IPS DF 6.9 (cell line): ENCODE data around the gene SOCS7.

ENCODE experiments used
- DNase-seq: peaks from one replicate; pipeline ENCODE4 v3.0.0-alpha.2; 2013; ENCODE audit warnings: low read depth, low spot score
- H3K27ac ChIP-seq: one replicate; pipeline ENCODE4 v1.5.1; 2013; ENCODE audit warnings: low read length, control low read depth
- H3K27me3 ChIP-seq: 2 replicates; pipeline ENCODE4 v1.6.1; 2013; ENCODE audit warnings: mild to moderate bottlenecking, low read length; ENCODE audit not compliant: control insufficient read depth, insufficient read depth
- H3K36me3 ChIP-seq: 2 replicates; pipeline ENCODE4 v1.6.1; 2013; ENCODE audit warnings: low read length; ENCODE audit not compliant: control insufficient read depth, insufficient read depth
- H3K4me1 ChIP-seq: 2 replicates; pipeline ENCODE4 v1.6.1; 2013; ENCODE audit warnings: low read length; ENCODE audit not compliant: control insufficient read depth, insufficient read depth
- H3K4me3 ChIP-seq: 2 replicates; pipeline ENCODE4 v1.5.1; 2013; ENCODE audit warnings: mild to moderate bottlenecking, low read length
- H3K9me3 ChIP-seq: 2 replicates; pipeline ENCODE4 v1.6.1; 2013; ENCODE audit warnings: low read length, inconsistent platforms; ENCODE audit not compliant: control insufficient read depth, insufficient read depth
- WGBS: extraction: QIAGEN DNeasy Blood & Tissue Kit; methylation state at CpG from one replicate; pipeline ENCODE4 v1.1.7; 2013; ENCODE audit warnings: mixed read lengths, missing lambda C conversion rate; ENCODE audit not compliant: insufficient read length, insufficient coverage; 5-methylcytosine and 5-hydroxymethylcytosine counted together

SOCS7 gene

GRCh38 chr17:38336838-38337237 is 14.8 kb upstream of the SOCS7 start:
- no CpG with 5 or more reads among the region's 11 CpGs for WGBS
- H3K9me3 ChIP-seq, result no peaks in the 10 kb centered on the region
- no peaks in the 10 kb centered on the region for H3K4me1 ChIP-seq
- H3K36me3 ChIP-seq, result no peaks in the 10 kb centered on the region
- H3K27ac ChIP-seq, result no peak overlapping the region
- no peak overlapping the region for H3K4me3 ChIP-seq
- no peak for DNase-seq
- H3K27me3 ChIP-seq, result no peaks in the 10 kb centered on the region

- H3K36me3 ChIP-seq, result no peaks in the 10 kb centered on the region
- H3K27ac ChIP-seq, result no peak overlapping the region
- H3K9me3 ChIP-seq, result no peaks in the 10 kb centered on the region
- WGBS, result no CpG with 5 or more reads among the region's 5 CpGs
- no peak overlapping the region for H3K4me3 ChIP-seq
- H3K4me1 ChIP-seq, result no peaks in the 10 kb centered on the region
- H3K27me3 ChIP-seq, result no peaks in the 10 kb centered on the region
- DNase-seq, result no peak
Observed at GRCh38 chr17:38338053-38338452, 13.6 kb upstream of the SOCS7 start.

DNA sequence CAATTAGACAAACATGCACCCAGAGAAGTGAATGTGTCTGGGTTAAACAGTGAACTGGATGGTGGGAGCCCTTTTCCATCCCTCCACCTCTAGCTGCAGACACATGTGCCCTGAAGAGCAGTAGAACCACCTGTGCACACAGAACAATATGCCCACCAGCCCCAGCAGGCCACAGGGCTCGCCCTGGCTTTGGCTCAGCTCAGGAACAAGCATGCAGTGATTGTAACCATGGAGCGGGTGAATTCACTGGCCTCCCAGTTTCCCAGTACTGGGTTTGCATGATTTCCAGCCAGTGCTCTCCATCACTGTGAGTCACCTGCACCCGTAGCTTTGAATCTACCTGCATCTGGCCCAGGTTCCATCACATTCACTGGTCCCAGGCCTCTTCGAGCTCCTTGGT is 13.1 kb upstream of the SOCS7 start:
- no peak overlapping the region for H3K27ac ChIP-seq
- H3K9me3 ChIP-seq, result no peaks in the 10 kb centered on the region
- no peak overlapping the region for H3K4me3 ChIP-seq
- DNase-seq, result no peak
- H3K36me3 ChIP-seq, result no peaks in the 10 kb centered on the region
- H3K4me1 ChIP-seq, result no peaks in the 10 kb centered on the region
- no peaks in the 10 kb centered on the region for H3K27me3 ChIP-seq
- WGBS, result no CpG with 5 or more reads among the region's 4 CpGs

DNA sequence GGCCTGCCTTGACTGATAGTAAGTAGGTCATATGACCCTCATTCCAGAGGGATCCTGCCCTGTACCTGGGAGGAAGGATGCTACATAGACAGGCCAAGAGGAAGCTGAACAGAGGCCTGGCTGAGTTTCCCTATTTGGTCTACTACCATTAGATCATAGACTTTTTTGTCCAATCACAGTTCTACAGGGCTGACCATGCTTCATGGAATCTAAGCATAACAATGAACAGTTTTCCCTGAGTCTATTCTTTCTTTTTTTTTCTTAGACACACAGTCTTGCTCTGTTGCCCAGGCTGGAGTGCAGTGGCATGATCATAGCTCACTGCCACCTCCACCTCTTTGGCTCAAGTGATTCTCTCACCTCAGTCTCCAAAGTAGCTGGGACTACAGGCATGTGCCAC is 11.8 kb upstream of the SOCS7 start:
- Histone ChIP-seq H3K36me3 (no peaks in the 10 kb centered on the region), H3K27me3 (no peaks in the 10 kb centered on the region), H3K27ac (no peak overlapping the region), H3K9me3 (no peaks in the 10 kb centered on the region), H3K4me1 (no peaks in the 10 kb centered on the region), H3K4me3 (no peak overlapping the region)
- DNase-seq, result no peak

DNA sequence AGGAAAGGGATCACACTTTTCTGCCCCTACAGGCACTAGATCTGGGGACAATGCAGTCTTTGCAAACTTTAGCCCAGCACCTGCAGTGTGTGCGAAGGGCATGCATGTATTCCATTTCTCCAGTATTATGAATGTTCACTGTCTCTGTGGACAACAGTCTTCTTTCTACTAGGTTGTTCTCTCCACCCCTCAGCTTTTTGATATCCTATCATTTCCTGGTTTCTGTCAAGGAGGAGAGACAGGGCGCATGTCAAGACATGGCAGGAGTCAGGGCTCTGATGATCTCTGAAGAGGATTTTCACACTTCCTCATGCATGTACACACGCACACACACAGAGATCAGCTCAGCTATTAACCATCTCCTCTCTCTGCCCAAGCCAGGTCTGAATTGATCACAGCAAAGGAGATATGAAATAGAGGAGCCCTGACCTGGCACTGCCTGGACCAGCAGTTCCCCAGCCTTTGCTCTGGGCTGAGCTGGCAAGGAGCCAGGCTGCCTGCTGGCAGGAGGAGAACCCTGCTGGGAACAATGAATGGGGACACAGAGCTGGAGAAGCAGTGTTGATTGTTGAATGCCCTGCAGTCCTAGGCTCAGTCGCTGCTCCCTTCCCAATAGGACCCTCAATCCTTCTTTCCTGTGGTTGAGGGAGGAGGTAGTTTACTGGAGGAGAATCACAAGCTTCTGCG is 10.5 kb upstream of the SOCS7 start:
- Histone ChIP-seq H3K4me1 (no peaks in the 10 kb centered on the region), H3K27me3 (no peaks in the 10 kb centered on the region), H3K36me3 (no peaks in the 10 kb centered on the region), H3K9me3 (no peaks in the 10 kb centered on the region), H3K4me3 (no peak overlapping the region), H3K27ac (no peak overlapping the region)
- no peak for DNase-seq
- WGBS, result no CpG with 5 or more reads among the region's 5 CpGs

GRCh38 chr17:38342886-38343607 is 8.6 kb upstream of the SOCS7 start:
- Histone ChIP-seq H3K4me1 (no peaks in the 10 kb centered on the region), H3K27me3 (no peaks in the 10 kb centered on the region), H3K27ac (no peak overlapping the region), H3K4me3 (no peak overlapping the region), H3K9me3 (no peaks in the 10 kb centered on the region), H3K36me3 (no peaks in the 10 kb centered on the region)
- DNase-seq, result no peak
- WGBS, result no CpG with 5 or more reads among the region's 18 CpGs

DNA sequence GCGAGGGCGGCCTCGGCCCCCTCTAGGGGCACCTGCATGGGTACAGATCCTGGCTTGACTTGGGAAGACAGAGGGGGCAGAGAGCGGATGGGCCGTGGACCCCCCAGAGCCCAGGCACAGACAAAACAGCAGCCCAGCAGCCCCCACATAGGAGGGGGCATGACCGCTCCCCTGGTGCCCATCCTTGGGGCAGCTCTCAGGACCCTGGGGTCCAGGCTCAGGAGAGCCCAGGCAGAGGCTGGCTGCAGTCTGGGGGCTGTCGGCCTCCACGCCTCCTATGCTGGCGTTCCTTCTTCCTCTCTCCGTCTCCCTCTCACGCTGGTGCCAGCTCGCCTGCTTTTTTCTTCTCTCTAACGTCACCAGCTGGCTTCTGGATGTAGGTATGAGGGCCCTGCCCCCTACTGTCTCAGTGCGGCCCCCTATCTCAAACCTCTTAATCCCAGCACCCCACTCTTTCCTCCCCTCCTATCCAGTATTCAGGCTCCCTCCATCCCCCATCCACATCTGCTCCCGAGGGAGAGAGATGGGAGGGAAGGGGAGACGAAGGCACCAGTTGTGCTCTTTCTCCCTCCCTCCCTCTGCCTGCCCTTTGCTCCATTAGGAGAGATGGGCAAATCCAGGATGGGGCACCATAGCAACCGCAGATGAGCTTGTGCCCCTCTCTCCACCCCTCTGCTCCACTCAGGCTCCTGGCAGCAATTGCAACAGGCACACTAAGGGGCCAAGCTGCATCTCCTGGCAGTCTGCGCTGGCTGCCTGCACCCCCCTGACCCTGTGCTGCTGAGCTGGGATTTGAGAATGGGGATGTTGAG is 7.8 kb upstream of the SOCS7 start, which contains the start of gene GPR179:
Gene GPR179, minus strand, starts transcription at position 349 of the 812 bp plus-strand sequence. Its CDS starts 167 bp downstream, at position 182.
- no peak for DNase-seq
- H3K9me3 ChIP-seq, result no peaks in the 10 kb centered on the region
- H3K36me3 ChIP-seq, result no peaks in the 10 kb centered on the region
- WGBS, result no CpG with 5 or more reads among the region's 18 CpGs
- no peak within 1 kb of the TSS for H3K4me3 ChIP-seq
- H3K27me3 ChIP-seq, result no peaks in the 10 kb centered on the region
- no peaks in the 10 kb centered on the region for H3K4me1 ChIP-seq
- no peak within 1 kb of the TSS for H3K27ac ChIP-seq

DNA sequence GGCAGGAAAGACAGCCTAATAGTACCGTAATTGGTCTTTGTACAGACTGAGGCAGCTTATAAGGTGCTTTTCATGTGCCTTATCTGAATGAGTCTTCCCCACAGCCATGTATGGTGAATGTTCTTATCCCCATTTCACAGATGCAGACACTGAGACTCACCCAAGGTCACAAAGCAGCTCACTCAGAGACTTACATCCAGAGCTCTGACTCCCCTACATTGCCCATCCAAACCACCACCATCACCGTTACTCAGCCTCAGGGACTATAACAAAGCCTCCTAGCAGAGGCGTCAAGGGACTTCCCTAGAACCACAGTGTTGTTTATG is 7.3 kb upstream of the SOCS7 start:
- DNase-seq, result no peak
- H3K4me3 ChIP-seq, result no peak overlapping the region
- WGBS, result no CpG with 5 or more reads among the region's 3 CpGs

GRCh38 chr17:38345743-38346142 is 5.9 kb upstream of the SOCS7 start:
- Histone ChIP-seq H3K9me3 (no peaks in the 10 kb centered on the region), H3K27ac (no peak overlapping the region), H3K4me1 (no peaks in the 10 kb centered on the region), H3K4me3 (no peak overlapping the region), H3K27me3 (no peaks in the 10 kb centered on the region), H3K36me3 (no peaks in the 10 kb centered on the region)
- WGBS, result no CpG with 5 or more reads among the region's 7 CpGs
- DNase-seq, result no peak

More for the DNA sequence above, 7.3 kb upstream of the SOCS7 start:
- Histone ChIP-seq H3K36me3 (no peaks in the 10 kb centered on the region), H3K27me3 (no peaks in the 10 kb centered on the region), H3K27ac (no peak overlapping the region), H3K9me3 (no peaks in the 10 kb centered on the region), H3K4me1 (no peaks in the 10 kb centered on the region)

DNA sequence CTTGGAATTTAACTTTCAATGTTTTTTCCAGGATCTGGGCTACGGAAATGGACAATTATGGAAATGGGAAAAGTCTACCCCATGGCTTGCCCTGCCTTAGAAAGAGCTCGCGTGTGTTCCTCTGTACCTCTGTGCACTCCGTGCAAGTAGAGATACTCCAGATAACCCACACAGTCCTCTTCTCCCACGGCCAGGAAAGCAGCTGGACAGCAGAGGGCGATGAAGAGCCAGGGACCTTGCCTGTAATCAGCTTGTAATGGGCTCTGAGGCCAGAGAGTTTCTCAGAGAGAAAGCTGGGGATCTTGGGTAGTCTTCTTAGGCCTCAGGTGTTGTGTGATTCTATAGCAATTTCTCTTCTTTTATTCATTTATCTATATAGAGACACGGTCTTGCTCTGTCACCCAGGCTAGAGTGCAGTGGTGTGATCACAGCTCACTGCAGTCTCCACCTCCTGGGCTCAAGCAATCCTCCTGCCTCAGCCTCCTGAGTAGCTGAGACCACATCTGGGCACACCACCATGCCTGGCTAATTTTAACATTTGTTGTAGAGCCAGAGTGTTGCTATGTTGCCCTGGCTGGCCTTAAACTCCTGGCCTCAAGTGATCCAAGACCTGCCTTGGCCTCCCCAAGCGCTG is 2.4 kb upstream of the SOCS7 start:
- no peaks in the 10 kb centered on the region for H3K36me3 ChIP-seq
- no peak overlapping the region for H3K4me3 ChIP-seq
- DNase-seq, result peak; percentile 85
- WGBS, result no CpG with 5 or more reads among the region's 8 CpGs
- H3K9me3 ChIP-seq, result no peaks in the 10 kb centered on the region
- H3K4me1 ChIP-seq, result peaks cover 4% of the 10 kb centered on the region; the same call in 1 of the 2 replicates
- H3K27ac ChIP-seq, result no peak overlapping the region
- H3K27me3 ChIP-seq, result no peaks in the 10 kb centered on the region
